CD4-positive, CD25-positive, alpha-beta regulatory T cell (primary cell): ENCODE measurements around the gene MFSD12. TPM values are rescaled to one million over a fixed set of nuclear protein-coding genes. Genes with fewer than 3 reads are reported as not detected.
"Not testable (repeated sequence)": the region's sequence is repeated elsewhere in the genome, so short reads cannot be mapped to it uniquely, and the experiment has no call there.

Experiments
- ATAC-seq, 2 donors: fragments of 150-1000 bp; cut with Tn5 transposase; one replicate each; pipeline ENCODE4 v1.10.0; 2021; ENCODE audit warnings: low read depth in 2 of 2, moderate number of reproducible peaks in 2 of 2, moderate library complexity in 1 of 2
- DNase-seq, 3 donors: peaks; one replicate each; pipeline versions ENCODE4 v3.0.0 to v3.0.0-alpha.2; 2012 to 2022; ENCODE audit warnings: mixed read lengths in 1 of 3
- H3K27ac ChIP-seq: one replicate; pipeline ENCODE4 v1.7.0; 2013; ENCODE audit warnings: mild to moderate bottlenecking, low read length; ENCODE audit not compliant: insufficient read depth, poor library complexity, severe bottlenecking
- H3K27me3 ChIP-seq: one replicate; pipeline ENCODE4 v1.7.0; 2013; ENCODE audit warnings: low read length; ENCODE audit not compliant: control insufficient read depth, insufficient read depth
- H3K36me3 ChIP-seq: one replicate; pipeline ENCODE4 v1.7.0; 2013; ENCODE audit warnings: mild to moderate bottlenecking, low read length, moderate library complexity; ENCODE audit not compliant: control insufficient read depth, insufficient read depth
- H3K4me1 ChIP-seq: 2 replicates; pipeline ENCODE4 v1.7.0; 2013; ENCODE audit warnings: mild to moderate bottlenecking, low read length; ENCODE audit not compliant: insufficient read depth, control insufficient read depth, poor library complexity, severe bottlenecking
- H3K4me3 ChIP-seq: one replicate; pipeline ENCODE4 v1.7.0; 2013; ENCODE audit warnings: low read depth, mild to moderate bottlenecking, low read length, moderate library complexity
- H3K9me3 ChIP-seq, 2 experiments: 1 replicate in 1 of 2; 2 replicates in 1 of 2; pipeline ENCODE4 v1.7.0; 2013; ENCODE audit warnings: low read length in 2 of 2, mild to moderate bottlenecking in 1 of 2, moderate library complexity in 1 of 2; ENCODE audit not compliant: control insufficient read depth in 2 of 2
- H3K27ac Mint-ChIP-seq, 3 donors: one replicate each; pipeline ENCODE4 v1.8.0; 2020 to 2022; ENCODE audit warnings: mild to moderate bottlenecking in 3 of 3, mixed read lengths in 3 of 3, moderate library complexity in 2 of 3
- H3K27me3 Mint-ChIP-seq: one replicate; pipeline ENCODE4 v1.8.0; 2022; ENCODE audit warnings: mild to moderate bottlenecking, mixed read lengths
- H3K36me3 Mint-ChIP-seq: one replicate; pipeline ENCODE4 v1.8.0; 2020; ENCODE audit warnings: mixed read lengths
- H3K4me1 Mint-ChIP-seq, 4 donors: one replicate each; pipeline ENCODE4 v1.8.0; 2020 to 2022; ENCODE audit warnings: mixed read lengths in 4 of 4, mild to moderate bottlenecking in 1 of 4
- H3K4me3 Mint-ChIP-seq, 4 donors: one replicate each; pipeline ENCODE4 v1.8.0; 2020 to 2022; ENCODE audit warnings: mild to moderate bottlenecking in 4 of 4, mixed read lengths in 4 of 4, moderate library complexity in 3 of 4
- H3K9me3 Mint-ChIP-seq, 7 donors: one replicate each; pipeline ENCODE4 v1.8.0; 2020 to 2022; ENCODE audit warnings: mixed read lengths in 7 of 7, mild to moderate bottlenecking in 3 of 7, moderate library complexity in 2 of 7
- polyA plus RNA-seq, 4 donors: library from polyadenylated mRNA; unstranded; fragments of 300-500 nt; fragmentation: Illumina TruSeq; gene quantifications; one replicate each; pipeline ENCODE4 v1.2.3, GENCODE V29; 2021
- total RNA-seq: library from RNA; stranded (reverse); gene quantifications from one replicate; pipeline ENCODE4 v1.2.3, GENCODE V29; 2022

Gene MFSD12
- total and polyA plus RNA-seq, 5 donors from 2014 or later = 28.5 to 63.8 (median 36.2) TPM

- ATAC-seq = no peak
- DNase-seq = no peak
- Mint-ChIP-seq H3K27me3 (no peaks in the 10 kb centered on the region), H3K36me3 (peaks cover 4% of the 10 kb centered on the region), H3K27ac (peak overlapping the region in 1 of 3 donors; percentile 67), H3K4me1 (no peaks in the 10 kb centered on the region), H3K9me3 (no peaks in the 10 kb centered on the region), H3K4me3 (no peak overlapping the region)
- H3K9me3 ChIP-seq = no peaks in the 10 kb centered on the region
- peaks cover 44% of the 10 kb centered on the region for H3K36me3 ChIP-seq
- no peaks in the 10 kb centered on the region for H3K4me1 ChIP-seq
- H3K27ac ChIP-seq = no peak overlapping the region
- H3K27me3 ChIP-seq = no peaks in the 10 kb centered on the region
- no peak overlapping the region for H3K4me3 ChIP-seq
These were observed 23.7 kb downstream of the MFSD12 start for GRCh38 chr19:3533563-3534216.

- Histone ChIP-seq H3K27me3 (no peaks in the 10 kb centered on the region), H3K4me3 (no peak overlapping the region), H3K4me1 (no peaks in the 10 kb centered on the region), H3K9me3 (no peaks in the 10 kb centered on the region), H3K36me3 (peaks cover 47% of the 10 kb centered on the region), H3K27ac (no peak overlapping the region)
- no peaks in the 10 kb centered on the region for H3K9me3 Mint-ChIP-seq
- ATAC-seq = no peak
- peak overlapping the region in 1 of 3 donors; percentile 62 for H3K27ac Mint-ChIP-seq
- no peak for DNase-seq
- no peaks in the 10 kb centered on the region for H3K4me1 Mint-ChIP-seq
- H3K4me3 Mint-ChIP-seq = no peak overlapping the region
- H3K36me3 Mint-ChIP-seq = peaks cover under 1% of the 10 kb centered on the region
- H3K27me3 Mint-ChIP-seq = no peaks in the 10 kb centered on the region
These were observed 24.4 kb downstream of the MFSD12 start for GRCh38 chr19:3533033-3533432.

GRCh38 chr19:3532154-3532786 lies 25.1 kb downstream of the MFSD12 start:
- Histone ChIP-seq H3K36me3 (peaks cover 52% of the 10 kb centered on the region), H3K4me1 (no peaks in the 10 kb centered on the region), H3K27me3 (no peaks in the 10 kb centered on the region), H3K9me3 (no peaks in the 10 kb centered on the region), H3K4me3 (no peak overlapping the region), H3K27ac (no peak overlapping the region)
- no peaks in the 10 kb centered on the region for H3K9me3 Mint-ChIP-seq
- H3K27me3 Mint-ChIP-seq = no peaks in the 10 kb centered on the region
- no peaks in the 10 kb centered on the region for H3K36me3 Mint-ChIP-seq
- H3K27ac Mint-ChIP-seq = no peak overlapping the region
- no peak overlapping the region for H3K4me3 Mint-ChIP-seq
- H3K4me1 Mint-ChIP-seq = no peaks in the 10 kb centered on the region
- ATAC-seq (no peak), DNase-seq (no peak)

- no peaks in the 10 kb centered on the region for H3K4me1 ChIP-seq
- Mint-ChIP-seq H3K27ac (no peak overlapping the region), H3K4me1 (no peaks in the 10 kb centered on the region), H3K9me3 (no peaks in the 10 kb centered on the region), H3K36me3 (no peaks in the 10 kb centered on the region), H3K27me3 (no peaks in the 10 kb centered on the region), H3K4me3 (no peak overlapping the region)
- ATAC-seq (no peak), DNase-seq (no peak)
- peaks cover 58% of the 10 kb centered on the region for H3K36me3 ChIP-seq
- H3K27me3 ChIP-seq = no peaks in the 10 kb centered on the region
- H3K27ac ChIP-seq = no peak overlapping the region
- H3K4me3 ChIP-seq = no peak overlapping the region
- no peaks in the 10 kb centered on the region for H3K9me3 ChIP-seq
These were observed 25.7 kb downstream of the MFSD12 start for GRCh38 chr19:3531716-3532115.

GRCh38 chr19:3530389-3530788 lies 27.0 kb downstream of the MFSD12 start:
- Mint-ChIP-seq H3K27ac (no peak overlapping the region), H3K9me3 (no peaks in the 10 kb centered on the region), H3K4me1 (no peaks in the 10 kb centered on the region), H3K4me3 (no peak overlapping the region), H3K36me3 (no peaks in the 10 kb centered on the region), H3K27me3 (no peaks in the 10 kb centered on the region)
- H3K36me3 ChIP-seq = peaks cover 54% of the 10 kb centered on the region
- no peaks in the 10 kb centered on the region for H3K27me3 ChIP-seq
- H3K4me1 ChIP-seq = no peaks in the 10 kb centered on the region
- no peaks in the 10 kb centered on the region for H3K9me3 ChIP-seq
- ATAC-seq (no peak), DNase-seq (no peak)
- no peak overlapping the region for H3K4me3 ChIP-seq
- H3K27ac ChIP-seq = no peak overlapping the region

GRCh38 chr19:3529299-3529698 lies 28.1 kb downstream of the MFSD12 start:
- peaks cover 53% of the 10 kb centered on the region for H3K36me3 ChIP-seq

GRCh38 chr19:3528539-3529211 lies 28.7 kb downstream of the MFSD12 start:
- Histone ChIP-seq H3K4me3 (no peak overlapping the region), H3K27me3 (no peaks in the 10 kb centered on the region), H3K27ac (no peak overlapping the region), H3K36me3 (peaks cover 53% of the 10 kb centered on the region), H3K4me1 (no peaks in the 10 kb centered on the region), H3K9me3 (no peaks in the 10 kb centered on the region)
- DNase-seq = no peak
- Mint-ChIP-seq H3K4me1 (no peaks in the 10 kb centered on the region), H3K36me3 (no peaks in the 10 kb centered on the region), H3K27ac (no peak overlapping the region), H3K4me3 (no peak overlapping the region), H3K9me3 (no peaks in the 10 kb centered on the region), H3K27me3 (no peaks in the 10 kb centered on the region)
- ATAC-seq = no peak

More at GRCh38 chr19:3529299-3529698, 28.1 kb downstream of the MFSD12 start:
- not testable (repeated sequence) for H3K27me3 ChIP-seq, DNase-seq, H3K36me3 Mint-ChIP-seq, H3K27me3 Mint-ChIP-seq, H3K27ac Mint-ChIP-seq, H3K4me3 Mint-ChIP-seq, ATAC-seq, H3K4me3 ChIP-seq, H3K4me1 ChIP-seq, H3K9me3 ChIP-seq, H3K9me3 Mint-ChIP-seq, H3K4me1 Mint-ChIP-seq, H3K27ac ChIP-seq
